HEK293 (cell line): ENCODE measurements around the gene AAK1.

Experiments
- CTCF ChIA-PET: fragments of 350-600 bp; formaldehyde crosslinking; extraction: SDS; loops from one replicate; lab custom pipeline; 2021; ENCODE audit warnings: antibody characterized with exemption; lab: Yijun Ruan, JAX
- POLR2A ChIA-PET: fragments of 300-600 bp; formaldehyde crosslinking; extraction: SDS; loops from one replicate; lab custom pipeline; 2020; ENCODE audit warnings: antibody characterized with exemption, inconsistent platforms; lab: Yijun Ruan, JAX
- H3K27ac ChIP-seq: fragments of 200-500 bp; sonication (Bioruptor generic); 2 replicates; pipeline ENCODE4 v1.5.1; 2014; ENCODE audit warnings: low read depth, low read length, control low read depth, inconsistent platforms; ENCODE audit errors: extremely low read depth
- H3K36me3 ChIP-seq, 2 experiments: fragments of 200-500 bp in 1 of 2; sonication (Bioruptor generic) in 1 of 2; 1 replicate in 1 of 2; 2 replicates in 1 of 2; pipeline ENCODE4 v1.5.1; 2014 to 2017; ENCODE audit warnings: inconsistent platforms in 2 of 2, low read length in 2 of 2; ENCODE audit not compliant: control insufficient read depth in 2 of 2, insufficient read depth in 1 of 2
- H3K4me1 ChIP-seq: fragments of 200-500 bp; sonication (Bioruptor generic); 2 replicates; pipeline ENCODE4 v1.5.1; 2014; ENCODE audit warnings: mild to moderate bottlenecking, low read length, inconsistent platforms; ENCODE audit not compliant: control insufficient read depth, insufficient read depth
- H3K4me3 ChIP-seq: 2 replicates; pipeline ENCODE4 v1.5.1; 2011; ENCODE audit warnings: low read depth, mild to moderate bottlenecking, control low read depth, low read length, moderate library complexity
- H3K9me3 ChIP-seq: fragments of 200-500 bp; sonication (Bioruptor generic); 2 replicates; pipeline ENCODE4 v1.5.1; 2014; ENCODE audit warnings: low read depth, low read length, inconsistent platforms; ENCODE audit not compliant: control insufficient read depth, insufficient read depth
- GLIS1 ChIP-seq: fragments of 450-650 bp; formaldehyde crosslinking; IDR thresholded peaks from 2 replicates; pipeline ENCODE4 v1.5.1; 2016; ENCODE audit warnings: missing biosample characterization, missing genetic modification characterization
- HOXC10 ChIP-seq: sonication (generic); formaldehyde crosslinking; IDR thresholded peaks from 2 replicates; pipeline ENCODE4 v1.8.1; 2023; ENCODE audit warnings: mild to moderate bottlenecking, missing genetic modification reagents
- KLF16 ChIP-seq: fragments of 450-650 bp; formaldehyde crosslinking; IDR thresholded peaks from 2 replicates; pipeline ENCODE4 v1.5.1; 2017; ENCODE audit warnings: missing biosample characterization, missing genetic modification characterization
- KLF8 ChIP-seq: fragments of 450-650 bp; formaldehyde crosslinking; IDR thresholded peaks from 2 replicates; pipeline ENCODE4 v1.5.1; 2016; ENCODE audit warnings: missing biosample characterization, missing genetic modification characterization
- MEIS1 ChIP-seq: sonication (generic); formaldehyde crosslinking; IDR thresholded peaks from 2 replicates; pipeline ENCODE4 v1.8.1; 2022; ENCODE audit warnings: missing genetic modification reagents, mild to moderate bottlenecking, borderline replicate concordance
- RBAK ChIP-seq: fragments of 450-650 bp; formaldehyde crosslinking; IDR thresholded peaks from 2 replicates; pipeline ENCODE4 v1.5.1; 2016; ENCODE audit warnings: missing biosample characterization, missing genetic modification characterization
- SCRT2 ChIP-seq: fragments of 450-650 bp; formaldehyde crosslinking; IDR thresholded peaks from 2 replicates; pipeline ENCODE4 v1.5.1; 2016; ENCODE audit warnings: missing biosample characterization, missing genetic modification characterization
- SETDB1 ChIP-seq: IDR thresholded peaks from one replicate; pipeline ENCODE4 v1.6.1; 2017; ENCODE audit warnings: mild to moderate bottlenecking, low read length, moderate library complexity, mixed read lengths; ENCODE audit not compliant: insufficient read length
- ZEB2 ChIP-seq: fragments of 450-650 bp; formaldehyde crosslinking; IDR thresholded peaks from 2 replicates; pipeline ENCODE4 v1.5.1; 2016; ENCODE audit warnings: missing biosample characterization, missing genetic modification characterization
- ZNF10 ChIP-seq: fragments of 450-650 bp; formaldehyde crosslinking; IDR thresholded peaks from 2 replicates; pipeline ENCODE4 v1.5.1; 2017; ENCODE audit warnings: missing biosample characterization, missing genetic modification characterization
- ZNF155 ChIP-seq: fragments of 450-650 bp; formaldehyde crosslinking; IDR thresholded peaks from 2 replicates; pipeline ENCODE4 v1.5.1; 2016; ENCODE audit warnings: missing biosample characterization, missing genetic modification characterization
- ZNF175 ChIP-seq: fragments of 450-650 bp; formaldehyde crosslinking; IDR thresholded peaks from 2 replicates; pipeline ENCODE4 v1.5.1; 2016; ENCODE audit warnings: missing biosample characterization, missing genetic modification characterization
- ZNF24 ChIP-seq: fragments of 450-650 bp; formaldehyde crosslinking; IDR thresholded peaks from 2 replicates; pipeline ENCODE4 v1.5.1; 2016; ENCODE audit warnings: missing biosample characterization, missing genetic modification characterization
- ZNF274 ChIP-seq, 2 experiments: fragments of 200-500 bp in 1 of 2; fragments of 450-650 bp in 1 of 2; sonication (Bioruptor generic) in 1 of 2; formaldehyde crosslinking in 1 of 2; IDR thresholded peaks; 2 replicates each; pipeline versions ENCODE4 v1.5.1 to v1.6.1; 2014 to 2016; ENCODE audit warnings: borderline replicate concordance in 1 of 2, inconsistent platforms in 1 of 2, low read length in 1 of 2, missing biosample characterization in 1 of 2, missing genetic modification characterization in 1 of 2
- ZNF302 ChIP-seq: fragments of 450-650 bp; formaldehyde crosslinking; IDR thresholded peaks from 2 replicates; pipeline ENCODE4 v1.5.1; 2016; ENCODE audit warnings: missing biosample characterization, missing genetic modification characterization, low read depth
- ZNF404 ChIP-seq: fragments of 450-650 bp; formaldehyde crosslinking; IDR thresholded peaks from 2 replicates; pipeline ENCODE4 v1.5.1; 2017; ENCODE audit warnings: missing biosample characterization, missing genetic modification characterization
- ZNF416 ChIP-seq: fragments of 450-650 bp; formaldehyde crosslinking; IDR thresholded peaks from 2 replicates; pipeline ENCODE4 v1.5.1; 2016; ENCODE audit warnings: missing biosample characterization, missing genetic modification characterization
- ZNF544 ChIP-seq: fragments of 450-650 bp; formaldehyde crosslinking; IDR thresholded peaks from 2 replicates; pipeline ENCODE4 v1.5.0; 2017; ENCODE audit warnings: missing biosample characterization, missing genetic modification characterization
- ZNF549 ChIP-seq: fragments of 450-650 bp; IDR thresholded peaks from 2 replicates; pipeline ENCODE4 v1.5.1; 2018; ENCODE audit warnings: missing biosample characterization, missing genetic modification characterization, mild to moderate bottlenecking, inconsistent platforms, moderate library complexity
- ZNF600 ChIP-seq: fragments of 450-650 bp; formaldehyde crosslinking; IDR thresholded peaks from 2 replicates; pipeline ENCODE4 v1.5.1; 2016; ENCODE audit warnings: missing biosample characterization, missing genetic modification characterization
- ZNF791 ChIP-seq: fragments of 450-650 bp; formaldehyde crosslinking; IDR thresholded peaks from 2 replicates; pipeline ENCODE4 v1.5.1; 2016; ENCODE audit warnings: missing biosample characterization, missing genetic modification characterization
- ZNF843 ChIP-seq: fragments of 450-650 bp; formaldehyde crosslinking; IDR thresholded peaks from 2 replicates; pipeline ENCODE4 v1.5.1; 2016; ENCODE audit warnings: missing biosample characterization, missing genetic modification characterization
- ZXDB ChIP-seq: fragments of 450-650 bp; formaldehyde crosslinking; IDR thresholded peaks from 2 replicates; pipeline ENCODE4 v1.5.1; 2016; ENCODE audit warnings: missing biosample characterization, missing genetic modification characterization
- TF ChIP-seq, protein P1 (sequence below): fragments of 450-650 bp; formaldehyde crosslinking; IDR thresholded peaks from 2 replicates; pipeline ENCODE4 v1.5.1; 2017; ENCODE audit warnings: missing biosample characterization, missing genetic modification characterization
- TF ChIP-seq, protein P2 (sequence below): fragments of 450-650 bp; formaldehyde crosslinking; IDR thresholded peaks from 2 replicates; pipeline ENCODE4 v1.5.1; 2016; ENCODE audit warnings: missing biosample characterization, missing genetic modification characterization, low read depth
- TF ChIP-seq, protein P3 (sequence below): fragments of 450-650 bp; formaldehyde crosslinking; IDR thresholded peaks from 2 replicates; pipeline ENCODE4 v1.5.1; 2016; ENCODE audit warnings: missing biosample characterization, missing genetic modification characterization
- TF ChIP-seq, protein P4 (sequence below): fragments of 450-650 bp; formaldehyde crosslinking; IDR thresholded peaks from 2 replicates; pipeline ENCODE4 v1.5.1; 2017; ENCODE audit warnings: missing biosample characterization, mild to moderate bottlenecking, missing genetic modification characterization, moderate library complexity

Gene AAK1

DNA sequence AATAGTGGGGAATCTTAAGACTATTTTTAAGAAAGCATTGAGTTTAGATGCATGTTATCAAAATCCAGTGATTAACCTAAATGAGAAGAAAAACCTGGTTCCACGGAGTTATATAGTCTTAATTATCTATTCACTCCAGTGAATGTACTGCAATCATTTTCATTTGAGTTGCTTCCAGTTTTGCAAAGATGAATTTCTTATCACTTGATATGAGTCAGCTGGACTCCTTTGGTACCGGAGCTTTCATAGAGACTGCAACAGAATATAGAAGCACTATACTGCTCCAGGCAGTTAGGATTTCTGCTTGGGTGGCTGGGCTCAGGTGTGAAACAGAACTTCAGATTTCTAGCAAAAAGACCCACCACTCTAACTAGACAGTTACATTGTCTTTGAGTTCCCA lies 114.1 kb downstream of the AAK1 start:
- ChIA-PET POLR2A (no interaction called here), CTCF (no interaction called here)
- no peak for TF ChIP-seq KLF16 (tag by site-specific recombination)
- no peak for TF ChIP-seq ZXDB
- TF ChIP-seq ZNF544 (tag by site-specific recombination), result no peak
- no peak for TF ChIP-seq ZNF10 (tag by site-specific recombination)
- TF ChIP-seq, protein P1, sequence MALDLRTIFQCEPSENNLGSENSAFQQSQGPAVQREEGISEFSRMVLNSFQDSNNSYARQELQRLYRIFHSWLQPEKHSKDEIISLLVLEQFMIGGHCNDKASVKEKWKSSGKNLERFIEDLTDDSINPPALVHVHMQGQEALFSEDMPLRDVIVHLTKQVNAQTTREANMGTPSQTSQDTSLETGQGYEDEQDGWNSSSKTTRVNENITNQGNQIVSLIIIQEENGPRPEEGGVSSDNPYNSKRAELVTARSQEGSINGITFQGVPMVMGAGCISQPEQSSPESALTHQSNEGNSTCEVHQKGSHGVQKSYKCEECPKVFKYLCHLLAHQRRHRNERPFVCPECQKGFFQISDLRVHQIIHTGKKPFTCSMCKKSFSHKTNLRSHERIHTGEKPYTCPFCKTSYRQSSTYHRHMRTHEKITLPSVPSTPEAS, result no peak
- TF ChIP-seq ZNF404 (tag by site-specific recombination), result no peak
- TF ChIP-seq ZNF791, result no peak
- no peak for TF ChIP-seq ZNF274 (IDR thresholded peaks at IDR 0.05; ENCODE audit: low read length)
- no peak for TF ChIP-seq ZNF274 (tag by site-specific recombination; IDR thresholded peaks at IDR 0.05; ENCODE audit: borderline replicate concordance)
- TF ChIP-seq, protein P2, sequence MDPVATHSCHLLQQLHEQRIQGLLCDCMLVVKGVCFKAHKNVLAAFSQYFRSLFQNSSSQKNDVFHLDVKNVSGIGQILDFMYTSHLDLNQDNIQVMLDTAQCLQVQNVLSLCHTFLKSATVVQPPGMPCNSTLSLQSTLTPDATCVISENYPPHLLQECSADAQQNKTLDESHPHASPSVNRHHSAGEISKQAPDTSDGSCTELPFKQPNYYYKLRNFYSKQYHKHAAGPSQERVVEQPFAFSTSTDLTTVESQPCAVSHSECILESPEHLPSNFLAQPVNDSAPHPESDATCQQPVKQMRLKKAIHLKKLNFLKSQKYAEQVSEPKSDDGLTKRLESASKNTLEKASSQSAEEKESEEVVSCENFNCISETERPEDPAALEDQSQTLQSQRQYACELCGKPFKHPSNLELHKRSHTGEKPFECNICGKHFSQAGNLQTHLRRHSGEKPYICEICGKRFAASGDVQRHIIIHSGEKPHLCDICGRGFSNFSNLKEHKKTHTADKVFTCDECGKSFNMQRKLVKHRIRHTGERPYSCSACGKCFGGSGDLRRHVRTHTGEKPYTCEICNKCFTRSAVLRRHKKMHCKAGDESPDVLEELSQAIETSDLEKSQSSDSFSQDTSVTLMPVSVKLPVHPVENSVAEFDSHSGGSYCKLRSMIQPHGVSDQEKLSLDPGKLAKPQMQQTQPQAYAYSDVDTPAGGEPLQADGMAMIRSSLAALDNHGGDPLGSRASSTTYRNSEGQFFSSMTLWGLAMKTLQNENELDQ (tag by site-specific recombination), result no peak
- no peak for TF ChIP-seq SETDB1
- TF ChIP-seq ZNF302, result no peak
- no peak for TF ChIP-seq ZNF416
- TF ChIP-seq RBAK (tag by site-specific recombination), result no peak
- TF ChIP-seq HOXC10 (CRISPR knock-in tag), result no peak
- TF ChIP-seq ZNF600, result no peak
- TF ChIP-seq ZNF24 (tag by site-specific recombination), result no peak
- TF ChIP-seq SCRT2 (tag by site-specific recombination), result no peak
- no peak for TF ChIP-seq MEIS1
- TF ChIP-seq GLIS1, result no peak
- no peak overlapping the region for H3K27ac ChIP-seq
- no peak overlapping the region for H3K4me3 ChIP-seq
- H3K36me3 ChIP-seq, result peaks cover 3 to 61% of the 10 kb centered on the region in 2 experiments; a peak in 2 of 3 replicates
- no peaks in the 10 kb centered on the region for H3K9me3 ChIP-seq
- H3K4me1 ChIP-seq, result no peaks in the 10 kb centered on the region

DNA sequence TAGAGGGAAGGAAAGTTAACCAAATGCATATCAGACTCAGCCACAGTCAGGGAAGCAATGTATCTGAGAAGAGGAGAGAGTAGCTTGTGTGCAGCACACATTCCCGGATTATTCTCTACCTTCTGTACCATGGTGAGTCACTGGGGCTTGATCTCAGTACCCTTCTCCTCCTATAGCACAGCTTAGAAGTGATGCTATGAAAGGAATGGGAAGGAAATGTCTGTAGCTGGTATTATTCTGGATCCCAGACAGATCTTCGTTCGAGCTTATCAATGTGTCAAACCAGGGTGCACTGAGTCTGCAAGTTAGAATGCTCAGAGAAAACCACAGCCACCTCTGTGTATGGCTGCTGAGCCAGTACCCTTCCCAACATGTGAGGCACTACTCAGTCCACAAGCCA lies 118.3 kb downstream of the AAK1 start:
- no peaks in the 10 kb centered on the region for H3K9me3 ChIP-seq
- TF ChIP-seq, protein P3, sequence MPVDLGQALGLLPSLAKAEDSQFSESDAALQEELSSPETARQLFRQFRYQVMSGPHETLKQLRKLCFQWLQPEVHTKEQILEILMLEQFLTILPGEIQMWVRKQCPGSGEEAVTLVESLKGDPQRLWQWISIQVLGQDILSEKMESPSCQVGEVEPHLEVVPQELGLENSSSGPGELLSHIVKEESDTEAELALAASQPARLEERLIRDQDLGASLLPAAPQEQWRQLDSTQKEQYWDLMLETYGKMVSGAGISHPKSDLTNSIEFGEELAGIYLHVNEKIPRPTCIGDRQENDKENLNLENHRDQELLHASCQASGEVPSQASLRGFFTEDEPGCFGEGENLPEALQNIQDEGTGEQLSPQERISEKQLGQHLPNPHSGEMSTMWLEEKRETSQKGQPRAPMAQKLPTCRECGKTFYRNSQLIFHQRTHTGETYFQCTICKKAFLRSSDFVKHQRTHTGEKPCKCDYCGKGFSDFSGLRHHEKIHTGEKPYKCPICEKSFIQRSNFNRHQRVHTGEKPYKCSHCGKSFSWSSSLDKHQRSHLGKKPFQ, result no peak
- TF ChIP-seq KLF8 (tag by site-specific recombination) (no peak), ZNF155 (no peak), ZNF843 (tag by site-specific recombination) (no peak), ZNF175 (tag by site-specific recombination) (no peak), ZNF549 (tag by site-specific recombination) (no peak), ZEB2 (tag by site-specific recombination) (no peak)
- TF ChIP-seq, protein P4, sequence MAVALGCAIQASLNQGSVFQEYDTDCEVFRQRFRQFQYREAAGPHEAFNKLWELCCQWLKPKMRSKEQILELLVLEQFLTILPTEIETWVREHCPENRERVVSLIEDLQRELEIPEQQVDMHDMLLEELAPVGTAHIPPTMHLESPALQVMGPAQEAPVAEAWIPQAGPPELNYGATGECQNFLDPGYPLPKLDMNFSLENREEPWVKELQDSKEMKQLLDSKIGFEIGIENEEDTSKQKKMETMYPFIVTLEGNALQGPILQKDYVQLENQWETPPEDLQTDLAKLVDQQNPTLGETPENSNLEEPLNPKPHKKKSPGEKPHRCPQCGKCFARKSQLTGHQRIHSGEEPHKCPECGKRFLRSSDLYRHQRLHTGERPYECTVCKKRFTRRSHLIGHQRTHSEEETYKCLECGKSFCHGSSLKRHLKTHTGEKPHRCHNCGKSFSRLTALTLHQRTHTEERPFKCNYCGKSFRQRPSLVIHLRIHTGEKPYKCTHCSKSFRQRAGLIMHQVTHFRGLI (tag by site-specific recombination), result no peak
- H3K4me3 ChIP-seq, result no peak overlapping the region
- no peaks in the 10 kb centered on the region for H3K4me1 ChIP-seq
- CTCF ChIA-PET, result interaction anchor here (0.5 to 1.0 kb wide), 4 partner anchors 160 to 1184 kb away, joined by 3 to 8 read pairs (median 3); no protein-coding TSS in a partner anchor
- peaks cover 3 to 75% of the 10 kb centered on the region in 2 experiments; a peak in 2 of 3 replicates for H3K36me3 ChIP-seq
- POLR2A ChIA-PET, result no interaction called here
- no peak overlapping the region for H3K27ac ChIP-seq
